Right lobe of liver (tissue), 4 donors: ENCODE measurements around the gene RAB5IF.

Experiments used
- CTCF ChIP-seq, 4 donors: fragments of 200-600 bp in 3 of 4; fragments of 450-650 bp in 1 of 4; IDR thresholded peaks; one replicate each; pipeline versions ENCODE4 v1.5.1 to v1.8.0; 2016 to 2022; ENCODE audit warnings: antibody characterized with exemption in 4 of 4, mild to moderate bottlenecking in 2 of 4
- POLR2A ChIP-seq: fragments of 450-650 bp; IDR thresholded peaks from one replicate; pipeline ENCODE4 v1.6.1; 2017; ENCODE audit warnings: antibody characterized with exemption, mild to moderate bottlenecking
- donor health status: DM: no; HTN: no; CAD: no.
- donor health status: DM: no; HTN: no; CAD: no.
- donor health status: DM: no; HTN: yes; CAD: no.

GRCh38 chr20:36562724-36563123, 42.9 kb upstream of the RAB5IF start:
- TF ChIP-seq CTCF (IDR thresholded peaks at IDR 0.05) (no peak), POLR2A (no peak)
